Measurements from ENCODE around the gene CREBBP. TPM values are rescaled to one million over a fixed set of nuclear protein-coding genes. Genes with fewer than 3 reads are reported as not detected.

The CREBBP gene
- total RNA-seq, 2 donors from 2014 or later, result 57.1 to 63.1 TPM

GRCh38 chr16:3839402-3840184, 40.9 kb downstream of the CREBBP start:
- Mint-ChIP-seq H3K36me3 (ENCODE audit: insufficient read depth in 2 of 2) (peaks cover 0 to 2% of the 10 kb centered on the region in 2 donors), H3K4me1 (ENCODE audit: low read depth) (peaks cover 29% of the 10 kb centered on the region), H3K27me3 (ENCODE audit: low read depth) (no peaks in the 10 kb centered on the region), H3K4me3 (no peak overlapping the region), H3K27ac (no peak overlapping the region), H3K9me3 (no peaks in the 10 kb centered on the region)
- no peak for ATAC-seq (replicated peaks in 1 of 2)
- no peak for DNase-seq

GRCh38 chr16:3838600-3839401, 41.7 kb downstream of the CREBBP start:
- ATAC-seq (replicated peaks in 1 of 2), result no peak
- no peak for DNase-seq
- H3K27me3 Mint-ChIP-seq (ENCODE audit: low read depth), result no peaks in the 10 kb centered on the region
- H3K4me3 Mint-ChIP-seq, result no peak overlapping the region
- peaks cover 0 to 1% of the 10 kb centered on the region in 2 donors for H3K9me3 Mint-ChIP-seq
- H3K27ac Mint-ChIP-seq, result no peak overlapping the region
- H3K36me3 Mint-ChIP-seq (ENCODE audit: insufficient read depth in 2 of 2), result peaks cover 2 to 10% of the 10 kb centered on the region in 2 donors
- H3K4me1 Mint-ChIP-seq (ENCODE audit: low read depth), result peaks cover 29% of the 10 kb centered on the region

GRCh38 chr16:3837851-3838586, 42.5 kb downstream of the CREBBP start:
- Mint-ChIP-seq H3K4me1 (ENCODE audit: low read depth) (peaks cover 22% of the 10 kb centered on the region), H3K27ac (no peak overlapping the region), H3K36me3 (ENCODE audit: insufficient read depth in 2 of 2) (peaks cover 5 to 17% of the 10 kb centered on the region in 2 donors), H3K27me3 (ENCODE audit: low read depth) (no peaks in the 10 kb centered on the region), H3K4me3 (no peak overlapping the region), H3K9me3 (peaks cover 2 to 5% of the 10 kb centered on the region in 2 donors)
- DNase-seq, result no peak
- ATAC-seq (replicated peaks in 1 of 2), result no peak

- Mint-ChIP-seq H3K4me3 (no peak overlapping the region), H3K9me3 (peaks cover 3 to 5% of the 10 kb centered on the region in 2 donors), H3K27ac (no peak overlapping the region), H3K4me1 (ENCODE audit: low read depth) (peaks cover 12% of the 10 kb centered on the region), H3K36me3 (ENCODE audit: insufficient read depth in 2 of 2) (peaks cover 12 to 29% of the 10 kb centered on the region in 2 donors), H3K27me3 (ENCODE audit: low read depth) (no peaks in the 10 kb centered on the region)
- DNase-seq (no peak), ATAC-seq (replicated peaks in 1 of 2) (no peak)
Observed at GRCh38 chr16:3836641-3837040, 43.9 kb downstream of the CREBBP start.

GRCh38 chr16:3835089-3835602, 45.4 kb downstream of the CREBBP start:
- no peak for ATAC-seq (replicated peaks in 1 of 2)
- H3K4me1 Mint-ChIP-seq (ENCODE audit: low read depth), result peaks cover 14% of the 10 kb centered on the region
- H3K9me3 Mint-ChIP-seq, result peaks cover 3 to 5% of the 10 kb centered on the region in 2 donors
- H3K27ac Mint-ChIP-seq, result no peak overlapping the region
- no peaks in the 10 kb centered on the region for H3K27me3 Mint-ChIP-seq (ENCODE audit: low read depth)
- H3K36me3 Mint-ChIP-seq (ENCODE audit: insufficient read depth in 2 of 2), result peaks cover 12 to 36% of the 10 kb centered on the region in 2 donors
- H3K4me3 Mint-ChIP-seq, result no peak overlapping the region
- no peak for DNase-seq

GRCh38 chr16:3832668-3833067, 47.8 kb downstream of the CREBBP start:
- DNase-seq, result no peak
- peaks cover 10% of the 10 kb centered on the region for H3K4me1 Mint-ChIP-seq (ENCODE audit: low read depth)
- no peak overlapping the region for H3K4me3 Mint-ChIP-seq
- H3K36me3 Mint-ChIP-seq (ENCODE audit: insufficient read depth in 2 of 2), result peaks cover 12 to 36% of the 10 kb centered on the region in 2 donors
- no peak overlapping the region for H3K27ac Mint-ChIP-seq
- ATAC-seq (replicated peaks in 1 of 2), result no peak
- H3K9me3 Mint-ChIP-seq, result peaks cover 3 to 5% of the 10 kb centered on the region in 2 donors
- H3K27me3 Mint-ChIP-seq (ENCODE audit: low read depth), result no peaks in the 10 kb centered on the region

- Mint-ChIP-seq H3K9me3 (peaks cover 3 to 5% of the 10 kb centered on the region in 2 donors), H3K4me1 (ENCODE audit: low read depth) (peaks cover 21% of the 10 kb centered on the region), H3K27ac (no peak overlapping the region), H3K27me3 (ENCODE audit: low read depth) (no peaks in the 10 kb centered on the region), H3K36me3 (ENCODE audit: insufficient read depth in 2 of 2) (peaks cover 12 to 36% of the 10 kb centered on the region in 2 donors), H3K4me3 (no peak overlapping the region)
- DNase-seq (no peak), ATAC-seq (replicated peaks in 1 of 2) (no peak)
Observed at GRCh38 chr16:3830625-3831254, 49.8 kb downstream of the CREBBP start.

- peaks cover 30% of the 10 kb centered on the region for H3K4me1 Mint-ChIP-seq (ENCODE audit: low read depth)
- no peak for DNase-seq
- peaks cover 3 to 5% of the 10 kb centered on the region in 2 donors for H3K9me3 Mint-ChIP-seq
- peaks cover 12 to 35% of the 10 kb centered on the region in 2 donors for H3K36me3 Mint-ChIP-seq (ENCODE audit: insufficient read depth in 2 of 2)
- no peaks in the 10 kb centered on the region for H3K27me3 Mint-ChIP-seq (ENCODE audit: low read depth)
- no peak for ATAC-seq (replicated peaks in 1 of 2)
- H3K4me3 Mint-ChIP-seq, result no peak overlapping the region
- H3K27ac Mint-ChIP-seq, result peak overlapping the region; percentile 9
Observed at GRCh38 chr16:3829631-3830536, 50.6 kb downstream of the CREBBP start.

GRCh38 chr16:3825940-3826339, 54.6 kb downstream of the CREBBP start:
- Mint-ChIP-seq H3K27me3 (ENCODE audit: low read depth) (no peaks in the 10 kb centered on the region), H3K27ac (no peak overlapping the region), H3K36me3 (ENCODE audit: insufficient read depth in 2 of 2) (peaks cover 0 to 2% of the 10 kb centered on the region in 2 donors), H3K4me1 (ENCODE audit: low read depth) (peaks cover 62% of the 10 kb centered on the region), H3K4me3 (no peak overlapping the region), H3K9me3 (no peaks in the 10 kb centered on the region)
- ATAC-seq (replicated peaks in 1 of 2) (no peak), DNase-seq (no peak)

- peak overlapping the region; percentile 4 for H3K27ac Mint-ChIP-seq
- DNase-seq (peak in 1 of 2 donors; percentile 8), ATAC-seq (replicated peaks in 1 of 2) (peak; percentile 56)
- H3K4me1 Mint-ChIP-seq (ENCODE audit: low read depth), result peaks cover 66% of the 10 kb centered on the region
- H3K9me3 Mint-ChIP-seq, result no peaks in the 10 kb centered on the region
- H3K4me3 Mint-ChIP-seq, result peak overlapping the region; percentile 58 to 66
- H3K36me3 Mint-ChIP-seq (ENCODE audit: insufficient read depth in 2 of 2), result peaks cover 0 to under 1% of the 10 kb centered on the region in 2 donors
- no peaks in the 10 kb centered on the region for H3K27me3 Mint-ChIP-seq (ENCODE audit: low read depth)
Observed at GRCh38 chr16:3825103-3825502, 55.4 kb downstream of the CREBBP start.

GRCh38 chr16:3824121-3824795, 56.3 kb downstream of the CREBBP start:
- no peaks in the 10 kb centered on the region for H3K27me3 Mint-ChIP-seq (ENCODE audit: low read depth)
- DNase-seq (no peak), ATAC-seq (replicated peaks in 1 of 2) (peak; percentile 62 to 73)
- peaks cover 66% of the 10 kb centered on the region for H3K4me1 Mint-ChIP-seq (ENCODE audit: low read depth)
- H3K4me3 Mint-ChIP-seq, result peak overlapping the region; percentile 58 to 66
- H3K27ac Mint-ChIP-seq, result no peak overlapping the region
- no peaks in the 10 kb centered on the region for H3K9me3 Mint-ChIP-seq
- no peaks in the 10 kb centered on the region for H3K36me3 Mint-ChIP-seq (ENCODE audit: insufficient read depth in 2 of 2)
